B cell (primary cell): ENCODE results near the gene ATAD1. TPM values are rescaled to one million over a fixed set of nuclear protein-coding genes. Genes with fewer than 3 reads are reported as not detected.
A peak's percentile ranks its signal among the peaks of the same experiment; 100 is the strongest.

Experiments
- ATAC-seq: fragments of 200-7000 bp; cut with Tn5 transposase; one replicate; pipeline ENCODE4 v1.10.0; 2021; ENCODE audit warnings: low read depth, mild to moderate bottlenecking, moderate number of reproducible peaks, moderate library complexity
- CTCF ChIA-PET: fragments of 350-600 bp; sonication (Branson Sonifier 250); formaldehyde crosslinking; loops from one replicate; lab custom pipeline; 2021; ENCODE audit warnings: antibody characterized with exemption, inconsistent platforms; lab: Charles Lee
- POLR2A ChIA-PET: fragments of 350-600 bp; sonication (Branson Sonifier 250); formaldehyde crosslinking; loops from one replicate; lab custom pipeline; 2021; ENCODE audit warnings: antibody characterized with exemption; lab: Charles Lee
- DNase-seq: peaks from one replicate; pipeline ENCODE4 v3.0.0; 2013
- H2AFZ ChIP-seq: 2 replicates; pipeline ENCODE4 v1.6.1; 2012; ENCODE audit warnings: mild to moderate bottlenecking, low read depth, low read length; ENCODE audit not compliant: insufficient read depth, poor library complexity, severe bottlenecking
- H3K27ac ChIP-seq, 2 donors: 1 replicate in 1 of 2; 2 replicates in 1 of 2; pipeline ENCODE4 v1.5.1; 2012 to 2013; ENCODE audit warnings: low read length in 2 of 2, mild to moderate bottlenecking in 2 of 2, moderate library complexity in 1 of 2
- H3K27me3 ChIP-seq, 4 experiments: fragments of 200-600 bp in 1 of 4; sonication (generic) in 1 of 4; replicated peaks in 1 of 4; 1 replicate in 2 of 4; 2 replicates in 2 of 4; pipeline versions ENCODE4 v1.6.1 to v1.7.0; 2013 to 2016; ENCODE audit warnings: low read length in 3 of 4, mild to moderate bottlenecking in 2 of 4, mixed read lengths in 1 of 4, moderate library complexity in 1 of 4; ENCODE audit not compliant: insufficient read depth in 4 of 4, control insufficient read depth in 3 of 4; ENCODE audit errors: control extremely low read depth in 1 of 4
- H3K36me3 ChIP-seq, 2 experiments: replicated peaks in 1 of 2; 1 replicate in 1 of 2; 2 replicates in 1 of 2; pipeline versions ENCODE4 v1.6.1 to v1.7.1; 2013; ENCODE audit warnings: low read length in 1 of 2; ENCODE audit not compliant: insufficient read depth in 2 of 2, control insufficient read depth in 1 of 2; ENCODE audit errors: control extremely low read depth in 1 of 2, extremely low read depth in 1 of 2
- H3K4me1 ChIP-seq, 2 donors: fragments of 200-600 bp in 1 of 2; sonication (generic) in 1 of 2; 1 replicate in 1 of 2; 2 replicates in 1 of 2; pipeline versions ENCODE4 v1.5.1 to v1.6.1; 2013 to 2017; ENCODE audit warnings: low read length in 2 of 2; ENCODE audit not compliant: control insufficient read depth in 2 of 2, insufficient read depth in 2 of 2
- H3K4me2 ChIP-seq: replicated peaks from 2 replicates; pipeline ENCODE3; 2012; ENCODE audit warnings: mild to moderate bottlenecking, low read depth, low read length; ENCODE audit not compliant: poor library complexity, severe bottlenecking
- H3K4me3 ChIP-seq, 5 experiments: fragments of 200-600 bp in 1 of 5; sonication (generic) in 1 of 5; 1 replicate in 3 of 5; 2 replicates in 2 of 5; pipeline versions ENCODE4 v1.5.1 to v1.7.0; 2011 to 2016; ENCODE audit warnings: low read length in 4 of 5, mild to moderate bottlenecking in 4 of 5, low read depth in 2 of 5, control low read depth in 1 of 5, moderate library complexity in 1 of 5; ENCODE audit not compliant: insufficient read depth in 1 of 5; ENCODE audit errors: control extremely low read depth in 1 of 5, extremely low read depth in 1 of 5
- H3K79me2 ChIP-seq: fragments of 200-600 bp; sonication (generic); one replicate; pipeline ENCODE4 v1.6.0; 2016; ENCODE audit warnings: low read length; ENCODE audit not compliant: control insufficient read depth, insufficient read depth
- H3K9ac ChIP-seq: fragments of 200-600 bp; sonication (generic); 2 replicates; pipeline ENCODE4 v1.6.1; 2017; ENCODE audit warnings: mild to moderate bottlenecking, low read length, moderate library complexity
- H3K9me3 ChIP-seq, 3 donors: one replicate each; pipeline versions ENCODE4 v1.6.1 to v1.7.1; 2013; ENCODE audit warnings: low read length in 2 of 3; ENCODE audit not compliant: control insufficient read depth in 2 of 3, insufficient read depth in 1 of 3; ENCODE audit errors: control extremely low read depth in 1 of 3
- H4K20me1 ChIP-seq: 2 replicates; pipeline ENCODE4 v1.6.0; 2012; ENCODE audit warnings: mild to moderate bottlenecking, low read length; ENCODE audit not compliant: insufficient read depth, control insufficient read depth, poor library complexity, severe bottlenecking
- H3K27ac Mint-ChIP-seq: one replicate; pipeline ENCODE4 v1.8.0; 2021; ENCODE audit warnings: mixed read lengths
- H3K27me3 Mint-ChIP-seq: one replicate; pipeline ENCODE4 v1.8.0; 2021; ENCODE audit warnings: mixed read lengths
- H3K4me1 Mint-ChIP-seq: one replicate; pipeline ENCODE4 v1.8.0; 2021; ENCODE audit warnings: mixed read lengths
- H3K4me3 Mint-ChIP-seq: one replicate; pipeline ENCODE4 v1.8.0; 2021; ENCODE audit warnings: mixed read lengths
- H3K9me3 Mint-ChIP-seq: one replicate; pipeline ENCODE4 v1.8.0; 2022; ENCODE audit warnings: mixed read lengths; ENCODE audit not compliant: insufficient read depth
- EZH2 ChIP-seq: IDR thresholded peaks from 2 replicates; pipeline ENCODE4 v1.6.1; 2012; ENCODE audit warnings: borderline replicate concordance, low read depth, mild to moderate bottlenecking, moderate library complexity, low read length; ENCODE audit not compliant: insufficient read depth, poor library complexity, severe bottlenecking
- WGBS: methylation state at CpG from one replicate; pipeline ENCODE4 v1.1.5; 2013; ENCODE audit warnings: missing lambda C conversion rate; ENCODE audit not compliant: insufficient coverage; 5-methylcytosine and 5-hydroxymethylcytosine counted together
- intact Hi-C: fragments of 100-400 bp; cut with micrococcal nuclease; formaldehyde crosslinking; loops from one replicate; pipeline ENCODE4 v1.10.0; 2022
- polyA plus RNA-seq: library from polyadenylated mRNA; depleted of rRNA; stranded (reverse); fragments of >200 nt; gene quantifications from 2 replicates; pipeline ENCODE4 v1.2.3, GENCODE V29; 2012
- total RNA-seq, 2 donors: library from RNA; stranded (reverse); fragments of 120-200 nt in 1 of 2; gene quantifications; 1 replicate in 1 of 2; 2 replicates in 1 of 2; pipeline versions ENCODE4 v1.2.3 to v1.2.4, GENCODE V29; 2013 to 2022
- TF ChIP-seq, protein P1 (sequence below): fragments of 200-600 bp; IDR thresholded peaks from one replicate; pipeline ENCODE4 v1.8.0; 2022; ENCODE audit warnings: antibody characterized with exemption, mild to moderate bottlenecking

Gene ATAD1
- total and polyA plus RNA-seq, 2 donors (not counting 1 experiment from before 2014, with no cell fraction given), result 6.1 to 44.9 TPM

DNA sequence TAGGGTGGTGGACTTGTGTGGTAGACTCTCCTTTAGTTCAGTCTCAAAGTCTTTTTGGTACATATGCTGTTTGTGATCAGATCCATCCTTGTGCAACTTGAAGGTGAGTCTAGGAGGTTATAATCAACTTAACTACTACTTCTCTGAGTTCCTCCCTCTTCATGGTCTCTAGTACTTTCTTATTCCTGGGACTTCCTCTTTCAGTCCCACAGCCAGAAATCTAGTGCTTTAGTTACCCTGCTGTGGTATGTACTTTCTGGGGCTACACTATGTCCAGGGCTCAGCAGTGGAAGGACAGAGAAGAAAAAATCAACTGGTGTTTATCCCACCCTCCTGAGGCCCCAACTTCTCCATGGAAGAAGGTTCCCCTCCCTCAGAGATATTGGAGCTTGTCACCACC, 19.4 kb upstream of the ATAD1 start:
- no peaks in the 10 kb centered on the region for H3K36me3 ChIP-seq
- H3K79me2 ChIP-seq, result no peaks in the 10 kb centered on the region
- no peak overlapping the region for H2AFZ ChIP-seq
- no peak overlapping the region for H3K27ac ChIP-seq
- ChIA-PET POLR2A (no interaction called here), CTCF (interaction anchor here (1.2 kb wide), 1 partner anchor 14 kb away, joined by 3 read pairs; no protein-coding TSS in a partner anchor)
- H3K9me3 Mint-ChIP-seq, result no peaks in the 10 kb centered on the region
- H3K4me3 Mint-ChIP-seq, result no peak overlapping the region
- no peak overlapping the region for H3K4me3 ChIP-seq
- no peak overlapping the region for H3K27ac Mint-ChIP-seq
- H3K9me3 ChIP-seq, result no peaks in the 10 kb centered on the region
- H3K4me2 ChIP-seq, result peak overlapping the region; percentile 25
- no peak overlapping the region for H3K9ac ChIP-seq
- no peaks in the 10 kb centered on the region for H3K27me3 Mint-ChIP-seq
- DNase-seq (peak; percentile 39), ATAC-seq (peak; percentile 43)
- H3K27me3 ChIP-seq, result no peaks in the 10 kb centered on the region
- intact Hi-C loops, result no loop called here
- no peaks in the 10 kb centered on the region for H4K20me1 ChIP-seq
- peaks cover 6% of the 10 kb centered on the region for H3K4me1 Mint-ChIP-seq
- H3K4me1 ChIP-seq, result peaks cover 8% of the 10 kb centered on the region in 2 donors
- TF ChIP-seq EZH2, result no peak

DNA sequence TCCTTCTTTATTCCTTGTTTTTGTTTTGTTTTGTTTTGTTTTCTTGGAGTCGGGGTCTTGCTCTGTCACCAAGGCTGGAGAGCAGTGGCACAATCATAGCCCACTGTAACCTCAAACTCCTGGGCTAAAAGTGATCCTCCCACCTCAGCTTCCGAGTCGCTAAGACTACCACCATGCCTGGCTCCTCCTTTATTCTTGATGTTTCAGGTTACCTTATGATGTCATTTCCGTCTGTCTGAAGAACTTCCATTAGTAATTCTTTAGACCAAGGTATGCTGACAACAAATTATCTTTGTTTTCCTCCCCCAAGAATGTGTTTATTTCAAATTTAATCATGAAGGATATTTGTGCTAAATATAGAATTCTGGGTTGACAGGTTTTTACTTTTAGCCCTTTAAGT, 18.1 kb upstream of the ATAD1 start:
- H3K4me1 ChIP-seq, result peaks cover 8% of the 10 kb centered on the region in 2 donors
- ATAC-seq (no peak), DNase-seq (no peak)
- POLR2A ChIA-PET, result no interaction called here
- H2AFZ ChIP-seq, result no peak overlapping the region
- H3K4me3 ChIP-seq, result no peak overlapping the region
- H3K27me3 ChIP-seq, result no peaks in the 10 kb centered on the region
- no peaks in the 10 kb centered on the region for H3K9me3 ChIP-seq
- 100% methylated on average over 3 of the region's 4 CpGs for WGBS
- Mint-ChIP-seq H3K27ac (no peak overlapping the region), H3K4me3 (no peak overlapping the region), H3K9me3 (no peaks in the 10 kb centered on the region), H3K4me1 (peaks cover 6% of the 10 kb centered on the region), H3K27me3 (no peaks in the 10 kb centered on the region)
- H3K36me3 ChIP-seq, result no peaks in the 10 kb centered on the region
- H3K79me2 ChIP-seq, result no peaks in the 10 kb centered on the region
- H4K20me1 ChIP-seq, result no peaks in the 10 kb centered on the region
- H3K9ac ChIP-seq, result no peak overlapping the region
- TF ChIP-seq, protein P1, sequence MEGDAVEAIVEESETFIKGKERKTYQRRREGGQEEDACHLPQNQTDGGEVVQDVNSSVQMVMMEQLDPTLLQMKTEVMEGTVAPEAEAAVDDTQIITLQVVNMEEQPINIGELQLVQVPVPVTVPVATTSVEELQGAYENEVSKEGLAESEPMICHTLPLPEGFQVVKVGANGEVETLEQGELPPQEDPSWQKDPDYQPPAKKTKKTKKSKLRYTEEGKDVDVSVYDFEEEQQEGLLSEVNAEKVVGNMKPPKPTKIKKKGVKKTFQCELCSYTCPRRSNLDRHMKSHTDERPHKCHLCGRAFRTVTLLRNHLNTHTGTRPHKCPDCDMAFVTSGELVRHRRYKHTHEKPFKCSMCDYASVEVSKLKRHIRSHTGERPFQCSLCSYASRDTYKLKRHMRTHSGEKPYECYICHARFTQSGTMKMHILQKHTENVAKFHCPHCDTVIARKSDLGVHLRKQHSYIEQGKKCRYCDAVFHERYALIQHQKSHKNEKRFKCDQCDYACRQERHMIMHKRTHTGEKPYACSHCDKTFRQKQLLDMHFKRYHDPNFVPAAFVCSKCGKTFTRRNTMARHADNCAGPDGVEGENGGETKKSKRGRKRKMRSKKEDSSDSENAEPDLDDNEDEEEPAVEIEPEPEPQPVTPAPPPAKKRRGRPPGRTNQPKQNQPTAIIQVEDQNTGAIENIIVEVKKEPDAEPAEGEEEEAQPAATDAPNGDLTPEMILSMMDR, result no peak
- TF ChIP-seq EZH2, result no peak
- H3K27ac ChIP-seq, result no peak overlapping the region
- intact Hi-C loops, result no loop called here
- H3K4me2 ChIP-seq, result no peak overlapping the region
- CTCF ChIA-PET, result no interaction called here
